Smooth muscle cell of the coronary artery (primary cell): ENCODE results near the gene ASCL3. TPM values are rescaled to one million over a fixed set of nuclear protein-coding genes. Genes with fewer than 3 reads are reported as not detected.

ENCODE experiments used
- total RNA-seq: library from RNA; depleted of rRNA; stranded (reverse); fragments of >200 nt; gene quantifications from 2 replicates; pipeline ENCODE4 v1.2.3, GENCODE V29; 2014; ENCODE audit warnings: low replicate concordance

Gene ASCL3, protein sequence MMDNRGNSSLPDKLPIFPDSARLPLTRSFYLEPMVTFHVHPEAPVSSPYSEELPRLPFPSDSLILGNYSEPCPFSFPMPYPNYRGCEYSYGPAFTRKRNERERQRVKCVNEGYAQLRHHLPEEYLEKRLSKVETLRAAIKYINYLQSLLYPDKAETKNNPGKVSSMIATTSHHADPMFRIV
- total RNA-seq: not detected in 2 replicates

DNA sequence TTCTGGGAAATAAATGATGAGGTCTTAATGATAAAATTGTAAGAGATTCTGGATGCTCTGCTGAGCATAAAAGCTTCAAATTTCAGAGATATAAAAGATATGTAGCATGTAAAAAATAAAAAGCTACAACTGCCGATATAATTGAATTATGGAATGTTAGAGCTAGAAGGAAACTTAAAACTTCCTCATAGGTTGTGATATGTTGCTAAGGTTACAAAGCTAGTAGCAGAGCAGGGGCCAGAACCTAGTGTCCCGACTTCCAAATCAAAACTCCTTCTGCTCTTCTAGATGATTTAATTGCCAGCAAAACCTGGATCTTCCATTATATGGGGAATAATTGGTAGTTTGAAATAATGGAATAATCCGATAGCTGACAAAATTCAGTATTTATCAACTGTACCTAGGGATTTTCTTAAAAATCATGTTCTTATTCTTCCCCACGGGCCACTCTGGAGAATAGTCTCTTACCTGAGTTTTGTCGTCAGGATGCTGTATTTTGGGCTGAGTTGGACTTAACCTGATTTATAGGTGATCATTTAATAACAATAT lies at the start of gene ASCL3:
ASCL3 (minus strand) TSS at position 499 of the 549 bp plus-strand sequence. CDS start 4,855 bp downstream, outside the sequence.

DNA sequence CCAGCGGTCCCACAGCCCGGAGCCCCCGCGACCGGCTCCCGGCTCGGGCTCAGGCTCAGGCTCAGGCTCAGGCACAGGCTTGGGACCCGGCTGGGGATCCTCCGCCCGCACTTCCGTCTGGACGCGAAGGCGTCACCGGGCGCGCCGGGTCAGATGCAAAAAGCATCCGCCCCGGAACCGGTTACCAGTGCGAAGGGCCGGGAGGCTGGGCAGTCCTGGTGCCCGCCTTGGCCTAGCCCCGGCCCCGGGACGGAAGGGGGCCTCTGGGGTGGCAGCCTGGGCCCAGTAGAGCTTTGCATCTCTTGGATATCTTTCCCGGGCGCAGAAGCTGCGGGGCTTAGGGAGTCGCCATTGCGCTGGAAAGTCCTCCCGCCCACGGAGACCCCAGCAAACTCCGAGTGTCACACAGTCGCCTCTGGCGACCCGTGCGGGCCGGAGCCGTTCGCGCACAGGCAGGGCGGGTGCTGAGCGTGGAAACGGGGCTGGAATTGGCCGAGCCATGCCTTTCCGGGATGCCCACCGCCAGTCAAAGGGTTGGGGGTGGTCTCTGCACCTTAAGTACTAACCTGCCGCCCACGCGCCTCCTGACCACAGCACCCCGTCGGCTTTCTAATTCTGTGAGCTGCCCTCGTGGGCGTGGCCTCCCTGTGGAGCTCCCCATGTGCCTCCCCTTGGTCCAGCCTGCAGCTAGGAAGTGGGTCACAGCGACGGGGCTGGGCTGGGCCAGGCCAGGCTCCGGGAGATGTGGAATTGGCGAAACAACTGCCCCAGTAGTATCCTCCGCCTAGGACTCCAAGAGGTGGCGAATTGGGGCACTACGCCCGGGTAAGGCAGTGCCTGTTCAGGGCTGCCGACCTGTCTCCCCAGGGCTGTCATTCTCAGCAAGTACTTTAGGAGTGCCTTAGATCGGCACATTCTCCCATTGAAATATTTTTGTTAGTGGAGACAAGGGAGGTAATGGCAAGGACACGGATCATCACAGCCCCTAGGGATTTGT lies 21.8 kb upstream of the ASCL3 start, which contains the start of gene TMEM9B:
TMEM9B (minus strand) TSS at position 119 of the 997 bp plus-strand sequence. CDS start 129 bp downstream, outside the sequence.

DNA sequence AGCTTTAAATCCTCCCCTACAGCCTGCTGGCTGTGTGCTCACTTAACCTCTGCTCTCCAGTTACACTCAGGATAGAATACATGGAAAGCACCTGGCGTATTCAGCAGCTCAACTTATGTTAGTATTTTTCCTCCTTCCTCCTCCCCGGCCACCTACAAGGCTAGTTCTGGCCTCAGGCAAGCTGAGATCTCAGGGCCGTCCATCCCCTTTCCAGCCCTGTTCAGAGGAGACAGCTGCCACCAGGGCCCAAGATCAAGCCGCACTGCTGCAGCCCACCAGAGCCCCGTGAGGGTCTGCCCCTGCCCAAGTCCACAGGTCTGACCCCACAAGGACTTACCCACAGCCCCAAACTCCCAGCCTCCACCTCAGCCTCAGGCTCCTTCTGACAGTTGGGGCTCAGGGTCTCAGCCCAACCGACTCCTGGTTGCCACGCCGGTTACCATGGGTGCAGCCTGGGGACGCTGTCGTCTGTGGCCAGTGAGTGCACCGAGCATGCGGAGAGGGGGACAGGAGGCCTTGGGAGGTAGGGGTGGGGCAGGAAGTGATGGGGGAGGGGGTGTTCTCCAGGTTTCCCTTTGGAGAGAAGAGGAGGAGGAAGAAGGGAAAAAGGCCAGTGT lies 10.1 kb downstream of the ASCL3 start, which contains the start of gene C11orf16:
C11orf16 (minus strand) TSS at position 384 of the 617 bp plus-strand sequence. CDS start 639 bp downstream, outside the sequence.

DNA sequence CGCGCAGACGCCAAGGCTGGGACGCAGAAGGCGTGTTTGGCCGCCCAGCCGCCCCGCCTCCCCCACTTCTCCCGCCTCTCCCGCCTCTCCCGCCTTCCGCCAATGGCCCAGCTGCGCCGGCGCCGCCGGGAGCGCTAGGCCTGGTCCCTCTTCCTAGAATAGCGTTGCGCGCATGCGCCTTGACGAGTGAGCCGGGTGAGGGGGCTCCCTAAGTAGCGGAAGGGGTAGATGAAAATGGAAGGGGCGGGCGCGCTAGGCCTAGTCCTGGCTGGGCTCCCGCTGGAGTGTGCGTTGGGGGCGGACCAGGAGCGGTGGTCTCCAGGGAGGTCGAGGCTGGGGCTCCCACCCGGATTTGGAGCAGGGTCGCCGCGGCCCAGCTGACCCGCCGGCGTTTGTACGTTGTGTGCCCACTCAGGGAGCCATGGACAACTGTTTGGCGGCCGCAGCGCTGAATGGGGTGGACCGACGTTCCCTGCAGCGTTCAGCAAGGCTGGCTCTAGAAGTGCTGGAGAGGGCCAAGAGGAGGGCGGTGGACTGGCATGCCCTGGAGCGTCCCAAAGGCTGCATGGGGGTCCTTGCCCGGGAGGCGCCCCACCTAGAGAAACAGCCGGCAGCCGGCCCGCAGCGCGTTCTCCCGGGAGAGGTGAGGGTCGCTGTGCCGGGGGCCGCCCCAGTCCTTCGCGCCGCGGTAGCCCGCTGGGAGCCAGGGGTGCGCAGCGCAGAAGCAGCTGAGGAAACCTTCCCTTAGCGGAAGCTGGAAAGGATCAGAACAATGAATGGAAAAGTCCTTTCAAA lies 31.6 kb downstream of the ASCL3 start, which contains the start of gene AKIP1:
AKIP1 (plus strand) TSS at position 161 of the 795 bp plus-strand sequence; CDS start at position 422, 261 bp downstream.

Other genes with a start within 250 kb of the ASCL3 start
- 29.8 and 41.2 TPM in 2 replicates for gene AKIP1, start 31.8 kb downstream of the ASCL3 start, total RNA-seq
- gene C11orf16, start 10.1 kb downstream of the ASCL3 start, total RNA-seq: not detected in 2 replicates
- 34.7 and 48.4 TPM in 2 replicates for gene TMEM9B, start 21.4 kb upstream of the ASCL3 start, total RNA-seq
- gene NRIP3, start 61.0 kb upstream of the ASCL3 start, total RNA-seq: 3.7 and 8.7 TPM in 2 replicates
- gene SCUBE2, start 148.6 kb upstream of the ASCL3 start, total RNA-seq: 0.98 and 8.2 TPM in 2 replicates